HG03457 (cell line): ENCODE measurements around the gene MPP1.
A peak's percentile ranks its signal among the peaks of the same experiment; 100 is the strongest.

ENCODE experiments used
- ATAC-seq: cut with Tn5 transposase; IDR thresholded peaks from one replicate; pipeline ENCODE4 v1.9.1; 2021; ENCODE audit warnings: moderate number of reproducible peaks; ENCODE audit not compliant: unreplicated experiment

Gene MPP1

GRCh38 chrX:154813801-154814200, 8.5 kb upstream of the MPP1 start:
- ATAC-seq: no peak

GRCh38 chrX:154812341-154813101, 7.2 kb upstream of the MPP1 start:
- no peak for ATAC-seq

GRCh38 chrX:154809939-154810665, 4.8 kb upstream of the MPP1 start:
- ATAC-seq: no peak

GRCh38 chrX:154806837-154807501, 1.7 kb upstream of the MPP1 start:
- no peak for ATAC-seq

- peak; percentile 15 for ATAC-seq
These were observed 409 bp upstream of the MPP1 start for GRCh38 chrX:154805696-154806091.

- no peak for ATAC-seq
These were observed 876 bp downstream of the MPP1 start for GRCh38 chrX:154804261-154804956.

- no peak for ATAC-seq
These were observed 2.3 kb downstream of the MPP1 start for GRCh38 chrX:154802947-154803346.

- no peak for ATAC-seq
These were observed 4.6 kb downstream of the MPP1 start for GRCh38 chrX:154800478-154801210.

GRCh38 chrX:154799556-154800348, 5.5 kb downstream of the MPP1 start:
- no peak for ATAC-seq

- no peak for ATAC-seq
These were observed 8.3 kb downstream of the MPP1 start for GRCh38 chrX:154797006-154797405.

- no peak for ATAC-seq
These were observed 10.3 kb downstream of the MPP1 start for GRCh38 chrX:154795016-154795415.

GRCh38 chrX:154793084-154793795, 12.0 kb downstream of the MPP1 start:
- no peak for ATAC-seq

GRCh38 chrX:154791939-154792338, 13.3 kb downstream of the MPP1 start:
- ATAC-seq: no peak

GRCh38 chrX:154791467-154791866, 13.8 kb downstream of the MPP1 start:
- ATAC-seq: no peak

GRCh38 chrX:154785716-154786115, 19.6 kb downstream of the MPP1 start:
- no peak for ATAC-seq

GRCh38 chrX:154784149-154784995, 20.9 kb downstream of the MPP1 start:
- ATAC-seq: no peak

- ATAC-seq: no peak
These were observed 24.3 kb downstream of the MPP1 start for GRCh38 chrX:154780968-154781367.

GRCh38 chrX:154779261-154779660, 26.0 kb downstream of the MPP1 start:
- no peak for ATAC-seq
